Activated T-helper 2 cell treated with anti-CD3 and anti-CD28 coated beads, Interferon-gamma antibody, Interleukin-2, Interleukin-4, amounts not matched to agents 10 μg/mL and 5 μg/mL and 100 μg/mL, durations not matched to agents 14 hours and 24 hours and 36 hours (primary cell): Measurements from ENCODE around the gene ANKRD13D. TPM values are rescaled to one million over a fixed set of nuclear protein-coding genes. Genes with fewer than 3 reads are reported as not detected.
A peak's percentile ranks its signal among the peaks of the same experiment; 100 is the strongest.
"Not testable (repeated sequence)": the region's sequence is repeated elsewhere in the genome, so short reads cannot be mapped to it uniquely, and the experiment has no call there.

Experiments used
- DNase-seq: peaks from one replicate; pipeline ENCODE4 v3.0.0; 2021; ENCODE audit warnings: low spot score
- H3K27ac Mint-ChIP-seq: one replicate; pipeline ENCODE4 v1.8.0; 2021; ENCODE audit warnings: mixed read lengths
- H3K27me3 Mint-ChIP-seq: one replicate; pipeline ENCODE4 v1.8.0; 2021; ENCODE audit warnings: low read depth, mixed read lengths
- H3K36me3 Mint-ChIP-seq: one replicate; pipeline ENCODE4 v1.8.0; 2021; ENCODE audit warnings: low read depth, mixed read lengths
- H3K4me1 Mint-ChIP-seq: one replicate; pipeline ENCODE4 v1.8.0; 2021; ENCODE audit warnings: low read depth, mixed read lengths
- H3K4me3 Mint-ChIP-seq: one replicate; pipeline ENCODE4 v1.8.0; 2021; ENCODE audit warnings: low read depth, mild to moderate bottlenecking, moderate library complexity, mixed read lengths
- H3K9me3 Mint-ChIP-seq: one replicate; pipeline ENCODE4 v1.8.0; 2021; ENCODE audit warnings: mixed read lengths
- intact Hi-C: fragments of 100-400 bp; cut with micrococcal nuclease; formaldehyde crosslinking; loops from one replicate; pipeline ENCODE4 v1.15.1; 2023
- total RNA-seq: library from RNA; stranded (reverse); gene quantifications from 2 replicates; pipeline ENCODE4 v1.2.3, GENCODE V29; 2022

ANKRD13D gene
- total RNA-seq, 1 donor from 2014 or later: 119 TPM

GRCh38 chr11:67253872-67254624 lies 35.1 kb upstream of the ANKRD13D start:
- H3K36me3 Mint-ChIP-seq: peaks cover 87% of the 10 kb centered on the region
- H3K27ac Mint-ChIP-seq: peak overlapping the region; percentile 7
- intact Hi-C loops: no loop called here
- no peak for DNase-seq
- peaks cover 26% of the 10 kb centered on the region for H3K4me1 Mint-ChIP-seq
- H3K9me3 Mint-ChIP-seq: no peaks in the 10 kb centered on the region
- H3K4me3 Mint-ChIP-seq: no peak overlapping the region
- no peaks in the 10 kb centered on the region for H3K27me3 Mint-ChIP-seq

DNA sequence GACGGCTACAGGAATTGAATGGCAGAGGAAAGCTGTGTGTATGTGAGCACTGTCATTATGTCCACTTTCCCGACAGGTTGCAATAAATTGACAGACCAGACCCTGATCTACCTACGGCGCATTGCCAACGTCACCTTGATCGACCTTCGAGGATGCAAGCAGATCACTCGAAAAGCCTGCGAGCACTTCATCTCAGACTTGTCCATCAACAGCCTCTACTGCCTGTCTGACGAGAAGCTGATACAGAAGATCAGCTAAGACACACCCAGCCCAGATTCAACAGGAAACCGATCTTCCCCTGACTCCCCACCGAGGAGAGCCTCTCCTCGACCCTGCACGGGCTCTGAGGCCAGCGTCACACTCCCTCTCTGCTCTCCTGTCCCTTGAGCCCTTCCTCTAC lies 34.3 kb upstream of the ANKRD13D start:
- Mint-ChIP-seq H3K27me3 (no peaks in the 10 kb centered on the region), H3K9me3 (no peaks in the 10 kb centered on the region), H3K27ac (no peak overlapping the region), H3K4me1 (peaks cover 21% of the 10 kb centered on the region), H3K4me3 (no peak overlapping the region), H3K36me3 (peaks cover 81% of the 10 kb centered on the region)
- intact Hi-C loops: no loop called here
- no peak for DNase-seq

- Mint-ChIP-seq H3K27me3 (no peaks in the 10 kb centered on the region), H3K36me3 (peaks cover 76% of the 10 kb centered on the region), H3K27ac (peak overlapping the region; percentile 32), H3K9me3 (no peaks in the 10 kb centered on the region), H3K4me1 (peaks cover 21% of the 10 kb centered on the region), H3K4me3 (no peak overlapping the region)
- DNase-seq: no peak
- intact Hi-C loops: no loop called here
Observed at GRCh38 chr11:67255353-67255752, 33.8 kb upstream of the ANKRD13D start.

DNA sequence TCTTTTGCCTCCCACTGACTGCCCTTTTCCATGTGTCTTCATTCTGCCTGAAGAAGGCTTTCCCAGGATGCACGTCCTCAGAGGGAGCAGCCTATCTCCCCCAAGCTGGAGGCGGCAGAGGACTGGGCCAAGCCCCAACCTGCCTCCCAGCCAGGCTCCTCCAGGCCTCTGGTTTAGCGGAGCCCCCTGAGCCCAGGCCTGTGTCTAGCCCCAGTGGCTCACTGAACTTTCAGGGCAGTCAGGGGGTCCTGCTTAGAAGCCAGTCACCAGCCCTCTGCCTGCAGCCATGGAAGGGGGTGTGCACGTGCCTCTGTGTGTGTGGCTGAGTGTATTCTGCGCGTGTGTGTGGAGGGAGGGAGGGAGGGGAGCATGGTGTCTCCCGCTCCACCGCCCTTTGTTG lies 33.2 kb upstream of the ANKRD13D start:
- Mint-ChIP-seq H3K27me3 (no peaks in the 10 kb centered on the region), H3K27ac (peak overlapping the region; percentile 32), H3K4me1 (peaks cover 21% of the 10 kb centered on the region), H3K4me3 (no peak overlapping the region), H3K9me3 (no peaks in the 10 kb centered on the region), H3K36me3 (peaks cover 70% of the 10 kb centered on the region)
- DNase-seq: no peak
- intact Hi-C loops: no loop called here

- H3K36me3 Mint-ChIP-seq: peaks cover 63% of the 10 kb centered on the region
Observed at GRCh38 chr11:67256477-67257135, 32.5 kb upstream of the ANKRD13D start.

GRCh38 chr11:67260406-67260805 lies 28.7 kb upstream of the ANKRD13D start:
- Mint-ChIP-seq H3K4me3 (no peak overlapping the region), H3K4me1 (peaks cover 41% of the 10 kb centered on the region), H3K9me3 (no peaks in the 10 kb centered on the region), H3K36me3 (peaks cover 25% of the 10 kb centered on the region), H3K27me3 (no peaks in the 10 kb centered on the region), H3K27ac (no peak overlapping the region)
- DNase-seq: no peak
- intact Hi-C loops: loop anchor here (5.0 kb wide), 1 partner anchor 132 kb away; the partner anchor contains the start of gene RAD9A

More at GRCh38 chr11:67256477-67257135, 32.5 kb upstream of the ANKRD13D start:
- H3K9me3 Mint-ChIP-seq: no peaks in the 10 kb centered on the region
- H3K4me3 Mint-ChIP-seq: no peak overlapping the region
- no peak overlapping the region for H3K27ac Mint-ChIP-seq
- DNase-seq: no peak
- H3K27me3 Mint-ChIP-seq: no peaks in the 10 kb centered on the region
- H3K4me1 Mint-ChIP-seq: peaks cover 21% of the 10 kb centered on the region
- intact Hi-C loops: no loop called here

DNA sequence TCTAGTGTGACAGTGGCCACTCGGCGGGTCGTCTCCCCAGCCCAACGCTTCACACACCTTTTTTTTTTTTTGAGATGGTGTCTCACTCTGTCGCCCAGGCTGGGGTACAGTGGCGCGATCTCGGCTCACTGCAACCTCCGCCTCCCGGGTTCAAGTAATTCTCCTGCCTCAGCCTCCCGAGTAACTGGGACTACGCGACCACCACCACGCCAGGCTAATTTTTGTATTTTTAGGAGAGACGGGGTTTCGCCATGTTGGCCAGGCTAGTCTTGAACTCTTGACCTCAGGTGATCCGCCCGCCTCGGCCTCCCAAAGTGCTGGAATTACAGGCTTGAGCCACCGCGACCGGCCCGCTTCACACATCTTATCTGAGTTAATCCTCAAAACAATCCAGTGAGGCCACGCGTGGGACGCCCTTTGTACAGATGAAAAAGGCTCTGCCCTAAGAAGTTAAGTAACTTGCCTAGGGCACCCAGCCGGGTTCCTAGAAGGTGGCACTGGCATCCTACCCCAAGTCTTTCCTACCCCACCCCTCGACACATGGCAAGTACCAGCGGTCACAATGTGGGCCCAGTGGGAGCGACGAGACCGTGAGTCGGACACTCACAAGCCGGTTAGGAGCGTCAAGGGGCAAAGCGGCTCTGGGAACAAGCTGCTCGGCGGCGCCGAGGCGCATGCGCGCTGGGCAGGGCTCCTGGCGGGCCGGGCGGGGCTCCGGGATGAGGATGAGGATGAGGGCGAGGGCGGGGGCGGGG lies 28.0 kb upstream of the ANKRD13D start:
- not testable (repeated sequence) for DNase-seq, H3K9me3 Mint-ChIP-seq, H3K27me3 Mint-ChIP-seq, H3K27ac Mint-ChIP-seq
- Mint-ChIP-seq H3K36me3 (peaks cover 18% of the 10 kb centered on the region), H3K4me1 (peaks cover 47% of the 10 kb centered on the region), H3K4me3 (peak overlapping the region; percentile 71)
- intact Hi-C loops: loop anchor here (5.0 kb wide), 1 partner anchor 131 kb away; the partner anchor contains the start of gene RAD9A

DNA sequence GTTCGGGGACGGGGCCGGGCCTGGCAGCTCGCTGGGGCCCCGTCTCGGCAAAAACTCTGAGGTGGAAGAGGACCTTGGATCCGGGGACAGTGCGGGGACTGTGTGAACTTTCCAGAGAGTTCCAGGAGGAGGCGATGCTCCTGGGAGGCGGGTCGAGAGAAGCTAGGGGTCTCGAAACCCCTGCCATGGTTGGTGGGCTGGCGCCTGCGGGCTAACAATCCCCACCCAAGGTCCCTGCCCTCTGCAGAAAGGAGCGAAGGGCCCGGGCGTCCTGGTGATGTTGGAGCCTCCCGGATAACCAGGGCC lies 27.5 kb upstream of the ANKRD13D start:
- Mint-ChIP-seq H3K4me3 (no peak overlapping the region), H3K9me3 (no peaks in the 10 kb centered on the region), H3K27me3 (no peaks in the 10 kb centered on the region), H3K27ac (no peak overlapping the region), H3K4me1 (peaks cover 48% of the 10 kb centered on the region), H3K36me3 (peaks cover 13% of the 10 kb centered on the region)
- no peak for DNase-seq
- intact Hi-C loops: loop anchor here (5.0 kb wide), 1 partner anchor 131 kb away; the partner anchor contains the start of gene RAD9A

GRCh38 chr11:67261946-67262681 lies 27.0 kb upstream of the ANKRD13D start:
- no peak for DNase-seq
- peaks cover 10% of the 10 kb centered on the region for H3K36me3 Mint-ChIP-seq
- H3K4me1 Mint-ChIP-seq: peaks cover 48% of the 10 kb centered on the region
- H3K27me3 Mint-ChIP-seq: no peaks in the 10 kb centered on the region
- no peaks in the 10 kb centered on the region for H3K9me3 Mint-ChIP-seq
- peak overlapping the region; percentile 63 for H3K4me3 Mint-ChIP-seq
- peak overlapping the region; percentile 86 for H3K27ac Mint-ChIP-seq
- intact Hi-C loops: loop anchor here (2.0 to 5.0 kb wide), 2 partner anchors 21 to 130 kb away; partner anchors contain the start of gene RAD9A

GRCh38 chr11:67262731-67263675 lies 26.1 kb upstream of the ANKRD13D start:
- peaks cover 50% of the 10 kb centered on the region for H3K4me1 Mint-ChIP-seq
- intact Hi-C loops: loop anchor here (2.0 to 5.0 kb wide), 2 partner anchors 22 to 129 kb away; partner anchors contain the start of gene RAD9A
- peak; percentile 68 for DNase-seq
- peak overlapping the region; percentile 63 for H3K4me3 Mint-ChIP-seq
- peaks cover 16% of the 10 kb centered on the region for H3K36me3 Mint-ChIP-seq
- no peaks in the 10 kb centered on the region for H3K9me3 Mint-ChIP-seq
- H3K27me3 Mint-ChIP-seq: no peaks in the 10 kb centered on the region
- H3K27ac Mint-ChIP-seq: peak overlapping the region; percentile 86

GRCh38 chr11:67264260-67264659 lies 24.8 kb upstream of the ANKRD13D start:
- Mint-ChIP-seq H3K9me3 (no peaks in the 10 kb centered on the region), H3K27ac (peak overlapping the region; percentile 85), H3K27me3 (no peaks in the 10 kb centered on the region), H3K36me3 (peaks cover 23% of the 10 kb centered on the region), H3K4me3 (peak overlapping the region; percentile 77), H3K4me1 (peaks cover 56% of the 10 kb centered on the region)
- DNase-seq: no peak
- intact Hi-C loops: loop anchor here (2.0 to 5.0 kb wide), 2 partner anchors 128 to 223 kb away; partner anchors contain the start of gene RAD9A
